Fibroblast of mammary gland (primary cell): ENCODE measurements around the gene DOK5.

Experiments
- DNase-seq: peaks from one replicate; pipeline ENCODE4 v3.0.0-alpha.2; 2010; ENCODE audit warnings: low read depth
- H3K4me3 ChIP-seq: 2 replicates; pipeline ENCODE4 v1.5.1; 2011; ENCODE audit warnings: low read depth, mild to moderate bottlenecking, low read length, moderate library complexity; ENCODE audit not compliant: control insufficient read depth
- TF ChIP-seq, protein P1 (sequence below): conservative IDR thresholded peaks from 2 replicates; pipeline ENCODE4 v1.5.1; 2011; ENCODE audit warnings: low read depth, low read length, inconsistent platforms; ENCODE audit not compliant: control insufficient read depth, insufficient read depth

Gene DOK5

DNA sequence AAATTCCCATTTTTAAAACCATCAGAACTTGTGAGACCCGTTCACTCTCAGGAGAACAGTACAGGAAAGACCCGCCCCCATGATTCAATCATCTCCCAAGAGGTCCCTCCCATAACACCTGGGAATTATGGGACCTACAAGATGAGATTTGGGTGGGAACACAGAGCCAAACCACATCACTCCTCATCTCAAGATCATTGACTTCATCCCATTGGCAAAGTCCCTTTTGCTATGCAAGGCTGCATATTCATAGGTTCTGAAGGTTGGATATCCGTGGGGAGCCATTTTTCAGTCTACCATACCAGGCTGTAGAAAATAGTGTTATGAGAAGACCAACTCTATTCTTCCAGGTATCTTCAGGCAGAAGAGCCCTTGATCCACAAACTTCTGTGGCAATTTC lies 219.1 kb downstream of the DOK5 start:
- no peak for DNase-seq
- TF ChIP-seq, protein P1, sequence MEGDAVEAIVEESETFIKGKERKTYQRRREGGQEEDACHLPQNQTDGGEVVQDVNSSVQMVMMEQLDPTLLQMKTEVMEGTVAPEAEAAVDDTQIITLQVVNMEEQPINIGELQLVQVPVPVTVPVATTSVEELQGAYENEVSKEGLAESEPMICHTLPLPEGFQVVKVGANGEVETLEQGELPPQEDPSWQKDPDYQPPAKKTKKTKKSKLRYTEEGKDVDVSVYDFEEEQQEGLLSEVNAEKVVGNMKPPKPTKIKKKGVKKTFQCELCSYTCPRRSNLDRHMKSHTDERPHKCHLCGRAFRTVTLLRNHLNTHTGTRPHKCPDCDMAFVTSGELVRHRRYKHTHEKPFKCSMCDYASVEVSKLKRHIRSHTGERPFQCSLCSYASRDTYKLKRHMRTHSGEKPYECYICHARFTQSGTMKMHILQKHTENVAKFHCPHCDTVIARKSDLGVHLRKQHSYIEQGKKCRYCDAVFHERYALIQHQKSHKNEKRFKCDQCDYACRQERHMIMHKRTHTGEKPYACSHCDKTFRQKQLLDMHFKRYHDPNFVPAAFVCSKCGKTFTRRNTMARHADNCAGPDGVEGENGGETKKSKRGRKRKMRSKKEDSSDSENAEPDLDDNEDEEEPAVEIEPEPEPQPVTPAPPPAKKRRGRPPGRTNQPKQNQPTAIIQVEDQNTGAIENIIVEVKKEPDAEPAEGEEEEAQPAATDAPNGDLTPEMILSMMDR = no peak
- H3K4me3 ChIP-seq = no peak overlapping the region

DNA sequence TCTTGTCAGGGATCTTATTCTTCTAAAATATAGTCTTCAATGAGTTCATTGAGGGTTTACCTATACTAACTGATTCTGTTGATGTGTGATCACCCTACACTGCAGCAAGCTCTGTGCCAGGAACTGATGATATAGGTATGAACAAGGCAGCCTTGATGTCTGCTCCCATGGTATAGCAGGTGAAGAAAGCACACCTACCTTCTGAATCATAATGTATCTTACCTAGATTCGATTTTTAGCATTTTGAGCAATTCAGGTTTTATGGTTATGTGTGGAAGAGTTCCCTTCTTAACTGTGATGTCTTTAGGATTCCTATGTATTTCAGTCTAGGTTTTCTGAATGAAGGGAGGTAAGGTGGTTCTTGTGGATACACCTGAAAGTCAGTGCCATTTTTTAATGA lies 223.0 kb downstream of the DOK5 start:
- no peak for DNase-seq

More for the DNA sequence above, 223.0 kb downstream of the DOK5 start:
- no peak overlapping the region for H3K4me3 ChIP-seq
- TF ChIP-seq, protein P1 = no peak
